K562 (cell line): ENCODE measurements around the gene PRODH2. TPM values are rescaled to one million over a fixed set of nuclear protein-coding genes. Genes with fewer than 3 reads are reported as not detected.
A peak's percentile ranks its signal among the peaks of the same experiment; 100 is the strongest.

Source experiments
- CEBPB ChIP-seq: fragments of 450-650 bp; IDR thresholded peaks from 2 replicates; pipeline ENCODE4 v1.6.1; 2016; ENCODE audit warnings: missing genetic modification characterization, missing compliant biosample characterization
- CREBBP ChIP-seq: IDR thresholded peaks from one replicate; pipeline ENCODE4 v1.6.1; 2012; ENCODE audit warnings: low read depth, mild to moderate bottlenecking, control low read depth, inconsistent platforms, low read length
- CTBP1 ChIP-seq: fragments of 450-650 bp; IDR thresholded peaks from 2 replicates; pipeline ENCODE4 v1.6.1; 2016; ENCODE audit warnings: borderline replicate concordance
- EGR1 ChIP-seq: fragments of 450-650 bp; conservative IDR thresholded peaks from 2 replicates; pipeline ENCODE4 v1.6.1; 2017; ENCODE audit warnings: mild to moderate bottlenecking
- FOS ChIP-seq: IDR thresholded peaks from 3 replicates; pipeline ENCODE4 v1.6.1; 2011; ENCODE audit not compliant: insufficient read length; ENCODE audit errors: extremely low read depth
- FOXM1 ChIP-seq, 2 experiments: fragments of 450-650 bp in 1 of 2; sonication (generic) in 1 of 2; formaldehyde crosslinking in 1 of 2; IDR thresholded peaks; 2 replicates each; pipeline versions ENCODE4 v1.6.1 to v1.9.0; 2017 to 2022; ENCODE audit warnings: low read depth in 2 of 2, mild to moderate bottlenecking in 2 of 2, missing genetic modification reagents in 1 of 2, moderate library complexity in 1 of 2
- HLTF ChIP-seq: fragments of 450-650 bp; IDR thresholded peaks from 2 replicates; pipeline ENCODE4 v1.6.1; 2016
- MEF2A ChIP-seq: IDR thresholded peaks from 2 replicates; pipeline ENCODE4 v1.6.1; 2011; ENCODE audit warnings: low read depth, mild to moderate bottlenecking, low read length, moderate library complexity; ENCODE audit not compliant: control insufficient read depth
- MTA3 ChIP-seq: fragments of 450-650 bp; formaldehyde crosslinking; IDR thresholded peaks from 2 replicates; pipeline ENCODE4 v1.6.1; 2017; ENCODE audit warnings: mild to moderate bottlenecking, borderline replicate concordance
- NCOA4 ChIP-seq: fragments of 450-650 bp; IDR thresholded peaks from 2 replicates; pipeline ENCODE4 v1.6.1; 2018; ENCODE audit warnings: mild to moderate bottlenecking; ENCODE audit not compliant: partially characterized antibody
- POLR3A ChIP-seq: IDR thresholded peaks from 2 replicates; pipeline ENCODE4 v1.6.1; 2011; ENCODE audit warnings: borderline replicate concordance, mild to moderate bottlenecking, moderate library complexity; ENCODE audit not compliant: insufficient read length, insufficient read depth; ENCODE audit errors: extremely low read depth
- RAD51 ChIP-seq: fragments of 450-650 bp; IDR thresholded peaks from 2 replicates; pipeline ENCODE4 v1.7.1; 2016; ENCODE audit warnings: low read depth, mild to moderate bottlenecking, borderline replicate concordance
- SMARCA4 ChIP-seq: fragments of 450-650 bp; IDR thresholded peaks from 2 replicates; pipeline ENCODE4 v1.6.1; 2016
- SP1 ChIP-seq: sonication (generic); formaldehyde crosslinking; IDR thresholded peaks from 2 replicates; pipeline ENCODE4 v1.8.1; 2022; ENCODE audit warnings: mild to moderate bottlenecking, missing genetic modification reagents
- SRSF1 ChIP-seq: fragments of 200-400 bp; formaldehyde crosslinking; IDR thresholded peaks from 2 replicates; pipeline ENCODE4 v1.6.1; 2017; ENCODE audit warnings: mild to moderate bottlenecking, low read depth, low read length, moderate library complexity
- ZNF232 ChIP-seq: sonication (generic); formaldehyde crosslinking; IDR thresholded peaks from 2 replicates; pipeline ENCODE4 v1.8.0; 2022; ENCODE audit warnings: mild to moderate bottlenecking, missing genetic modification reagents
- polyA plus RNA-seq, 8 experiments: library from polyadenylated mRNA; depleted of rRNA in 4 of 8; stranded (reverse) in 5 of 8; unstranded in 3 of 8; fragments of >200 nt; fragmentation: Nextera tagmentation in 2 of 8; fragmentation: Illumina TruSeq in 1 of 8; extraction: Ambion mirVana in 2 of 8; extraction: Trizol in 1 of 8; gene quantifications; 2 replicates each; pipeline versions ENCODE4 v1.2.1 to v1.2.3, GENCODE V29; 2011 to 2014; ENCODE audit warnings: inconsistent platforms in 1 of 8, missing spikeins in 1 of 8
- total RNA-seq, 7 experiments: library from RNA; depleted of rRNA in 6 of 7; stranded (reverse); fragments of >200 nt in 6 of 7; fragmentation: Illumina TruSeq in 2 of 7; extraction: Trizol in 2 of 7; gene quantifications; 2 replicates each; pipeline versions ENCODE4 v1.2.1 to v1.2.3, GENCODE V29; 2011 to 2021; ENCODE audit warnings: low replicate concordance in 1 of 7
- TF ChIP-seq, protein P1 (sequence below): sonication (generic); formaldehyde crosslinking; IDR thresholded peaks from 2 replicates; pipeline ENCODE4 v1.8.0; 2022; ENCODE audit warnings: mild to moderate bottlenecking, missing genetic modification reagents, borderline replicate concordance
- TF ChIP-seq, protein P2 (sequence below): fragments of 450-650 bp; IDR thresholded peaks from 2 replicates; pipeline ENCODE4 v1.6.1; 2016; ENCODE audit warnings: low read depth

Gene PRODH2
- total and polyA plus RNA-seq, 9 of the 15 experiments (the other 6 are each of a cell fraction or from before 2014, with no cell fraction given), result not detected

DNA sequence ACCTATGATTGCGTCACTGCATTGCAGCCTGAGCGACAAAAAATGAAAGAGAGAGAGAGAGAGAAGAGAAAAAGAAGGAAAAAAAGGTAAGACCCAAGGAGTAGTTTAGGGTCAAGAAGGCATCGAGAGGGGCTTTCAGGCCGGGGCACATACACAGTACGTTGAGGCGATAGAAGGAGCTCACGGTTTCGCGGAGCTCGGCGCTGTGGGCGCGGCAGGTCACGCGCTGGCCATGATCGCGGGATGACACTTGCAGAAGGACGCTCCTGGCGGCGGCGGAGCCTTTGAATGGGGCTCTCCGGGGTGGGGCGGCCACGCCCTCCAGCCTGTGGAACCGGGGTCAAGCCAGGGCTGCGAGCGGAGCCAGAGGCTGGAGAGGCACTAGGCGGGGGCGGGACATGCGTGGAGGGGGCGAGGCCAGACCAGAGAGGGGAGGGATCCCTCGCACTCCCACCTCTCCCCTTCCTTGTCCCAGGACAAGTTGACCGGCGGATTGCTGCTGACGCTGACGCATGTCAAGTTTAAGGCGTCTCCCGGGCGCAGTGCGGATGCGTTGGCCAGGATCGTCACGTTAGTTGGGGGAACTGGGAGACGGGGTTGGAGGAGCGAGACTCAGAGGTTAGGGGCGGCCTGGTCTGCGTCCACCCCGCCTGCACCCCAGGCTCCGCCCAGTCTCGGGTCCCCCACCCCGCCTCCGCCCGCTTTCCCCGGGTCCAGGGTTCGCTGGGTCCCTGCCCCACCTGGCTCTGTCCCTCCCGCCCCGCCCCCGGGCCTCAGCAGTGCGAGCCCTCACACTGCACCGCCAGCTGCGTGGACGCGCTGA lies 32.8 kb upstream of the PRODH2 start (continued):
- TF ChIP-seq, protein P1, sequence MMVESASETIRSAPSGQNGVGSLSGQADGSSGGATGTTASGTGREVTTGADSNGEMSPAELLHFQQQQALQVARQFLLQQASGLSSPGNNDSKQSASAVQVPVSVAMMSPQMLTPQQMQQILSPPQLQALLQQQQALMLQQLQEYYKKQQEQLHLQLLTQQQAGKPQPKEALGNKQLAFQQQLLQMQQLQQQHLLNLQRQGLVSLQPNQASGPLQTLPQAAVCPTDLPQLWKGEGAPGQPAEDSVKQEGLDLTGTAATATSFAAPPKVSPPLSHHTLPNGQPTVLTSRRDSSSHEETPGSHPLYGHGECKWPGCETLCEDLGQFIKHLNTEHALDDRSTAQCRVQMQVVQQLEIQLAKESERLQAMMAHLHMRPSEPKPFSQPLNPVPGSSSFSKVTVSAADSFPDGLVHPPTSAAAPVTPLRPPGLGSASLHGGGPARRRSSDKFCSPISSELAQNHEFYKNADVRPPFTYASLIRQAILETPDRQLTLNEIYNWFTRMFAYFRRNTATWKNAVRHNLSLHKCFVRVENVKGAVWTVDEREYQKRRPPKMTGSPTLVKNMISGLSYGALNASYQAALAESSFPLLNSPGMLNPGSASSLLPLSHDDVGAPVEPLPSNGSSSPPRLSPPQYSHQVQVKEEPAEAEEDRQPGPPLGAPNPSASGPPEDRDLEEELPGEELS (CRISPR knock-in tag), result no peak
- peak; percentile 75 for TF ChIP-seq SMARCA4
- TF ChIP-seq MTA3, result peak; percentile 61; the same call in 1 of the 2 replicates
- TF ChIP-seq SRSF1, result no peak
- TF ChIP-seq RAD51, result peak; percentile 29; the same call in 1 of the 2 replicates
- no peak for TF ChIP-seq FOS
- no peak for TF ChIP-seq NCOA4
- TF ChIP-seq, protein P2, sequence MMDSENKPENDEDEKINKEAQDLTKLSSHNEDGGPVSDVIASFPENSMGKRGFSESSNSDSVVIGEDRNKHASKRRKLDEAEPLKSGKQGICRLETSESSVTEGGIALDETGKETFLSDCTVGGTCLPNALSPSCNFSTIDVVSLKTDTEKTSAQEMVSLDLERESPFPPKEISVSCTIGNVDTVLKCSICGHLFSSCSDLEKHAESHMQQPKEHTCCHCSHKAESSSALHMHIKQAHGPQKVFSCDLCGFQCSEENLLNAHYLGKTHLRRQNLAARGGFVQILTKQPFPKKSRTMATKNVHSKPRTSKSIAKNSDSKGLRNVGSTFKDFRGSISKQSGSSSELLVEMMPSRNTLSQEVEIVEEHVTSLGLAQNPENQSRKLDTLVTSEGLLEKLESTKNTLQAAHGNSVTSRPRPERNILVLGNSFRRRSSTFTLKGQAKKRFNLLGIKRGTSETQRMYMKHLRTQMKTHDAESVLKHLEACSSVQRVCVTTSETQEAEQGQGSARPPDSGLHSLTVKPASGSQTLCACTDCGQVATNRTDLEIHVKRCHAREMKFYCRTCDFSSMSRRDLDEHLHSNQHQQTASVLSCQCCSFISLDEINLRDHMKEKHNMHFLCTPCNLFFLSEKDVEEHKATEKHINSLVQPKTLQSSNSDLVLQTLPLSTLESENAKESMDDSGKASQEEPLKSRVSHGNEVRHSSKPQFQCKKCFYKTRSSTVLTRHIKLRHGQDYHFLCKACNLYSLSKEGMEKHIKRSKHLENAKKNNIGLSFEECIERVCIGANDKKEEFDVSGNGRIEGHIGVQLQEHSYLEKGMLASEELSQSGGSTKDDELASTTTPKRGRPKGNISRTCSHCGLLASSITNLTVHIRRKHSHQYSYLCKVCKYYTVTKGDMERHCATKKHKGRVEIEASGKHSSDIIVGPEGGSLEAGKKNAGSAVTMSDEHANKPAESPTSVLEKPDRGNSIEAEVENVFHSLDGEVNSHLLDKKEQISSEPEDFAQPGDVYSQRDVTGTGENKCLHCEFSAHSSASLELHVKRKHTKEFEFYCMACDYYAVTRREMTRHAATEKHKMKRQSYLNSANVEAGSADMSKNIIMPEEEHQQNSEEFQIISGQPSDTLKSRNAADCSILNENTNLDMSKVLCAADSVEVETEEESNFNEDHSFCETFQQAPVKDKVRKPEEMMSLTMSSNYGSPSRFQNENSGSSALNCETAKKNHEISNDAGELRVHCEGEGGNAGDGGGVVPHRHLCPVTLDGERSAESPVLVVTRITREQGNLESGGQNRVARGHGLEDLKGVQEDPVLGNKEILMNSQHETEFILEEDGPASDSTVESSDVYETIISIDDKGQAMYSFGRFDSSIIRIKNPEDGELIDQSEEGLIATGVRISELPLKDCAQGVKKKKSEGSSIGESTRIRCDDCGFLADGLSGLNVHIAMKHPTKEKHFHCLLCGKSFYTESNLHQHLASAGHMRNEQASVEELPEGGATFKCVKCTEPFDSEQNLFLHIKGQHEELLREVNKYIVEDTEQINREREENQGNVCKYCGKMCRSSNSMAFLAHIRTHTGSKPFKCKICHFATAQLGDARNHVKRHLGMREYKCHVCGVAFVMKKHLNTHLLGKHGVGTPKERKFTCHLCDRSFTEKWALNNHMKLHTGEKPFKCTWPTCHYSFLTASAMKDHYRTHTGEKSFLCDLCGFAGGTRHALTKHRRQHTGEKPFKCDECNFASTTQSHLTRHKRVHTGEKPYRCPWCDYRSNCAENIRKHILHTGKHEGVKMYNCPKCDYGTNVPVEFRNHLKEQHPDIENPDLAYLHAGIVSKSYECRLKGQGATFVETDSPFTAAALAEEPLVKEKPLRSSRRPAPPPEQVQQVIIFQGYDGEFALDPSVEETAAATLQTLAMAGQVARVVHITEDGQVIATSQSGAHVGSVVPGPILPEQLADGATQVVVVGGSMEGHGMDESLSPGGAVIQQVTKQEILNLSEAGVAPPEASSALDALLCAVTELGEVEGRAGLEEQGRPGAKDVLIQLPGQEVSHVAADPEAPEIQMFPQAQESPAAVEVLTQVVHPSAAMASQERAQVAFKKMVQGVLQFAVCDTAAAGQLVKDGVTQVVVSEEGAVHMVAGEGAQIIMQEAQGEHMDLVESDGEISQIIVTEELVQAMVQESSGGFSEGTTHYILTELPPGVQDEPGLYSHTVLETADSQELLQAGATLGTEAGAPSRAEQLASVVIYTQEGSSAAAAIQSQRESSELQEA, result no peak
- TF ChIP-seq CREBBP, result no peak
- TF ChIP-seq CTBP1, result peak; percentile 91
- TF ChIP-seq MEF2A, result no peak
- peak; percentile 97 for TF ChIP-seq CEBPB
- TF ChIP-seq EGR1, result peak; percentile 67
- TF ChIP-seq FOXM1 (IDR thresholded peaks at IDR 0.05; ENCODE audit: low read depth), result no peak
- no peak for TF ChIP-seq FOXM1 (CRISPR knock-in tag; IDR thresholded peaks at IDR 0.05; ENCODE audit: low read depth)
- peak; percentile 36; the same call in 1 of the 2 replicates for TF ChIP-seq HLTF
- 0 out of 2 replicates have a peak, but pooled peaks have one; percentile 50 for TF ChIP-seq SP1 (CRISPR knock-in tag)
- no peak for TF ChIP-seq POLR3A
- no peak for TF ChIP-seq ZNF232
